HepG2 (cell line): ENCODE data around the gene PCSK6. TPM values are rescaled to one million over a fixed set of nuclear protein-coding genes. Genes with fewer than 3 reads are reported as not detected.

ENCODE experiments used
- HDAC2 ChIP-seq: sonication (generic); formaldehyde crosslinking; IDR thresholded peaks from 2 replicates; pipeline ENCODE4 v1.4.0; 2020; ENCODE audit warnings: missing genetic modification reagents
- HNRNPUL1 ChIP-seq: fragments of 200-400 bp; formaldehyde crosslinking; IDR thresholded peaks from 2 replicates; pipeline ENCODE4 v1.6.1; 2017; ENCODE audit warnings: low read depth, mild to moderate bottlenecking, low read length, moderate library complexity
- HOXA5 ChIP-seq: sonication (generic); formaldehyde crosslinking; IDR thresholded peaks from 2 replicates; pipeline ENCODE4 v1.4.0; 2020; ENCODE audit warnings: missing genetic modification reagents
- MAFK ChIP-seq, 2 experiments: IDR thresholded peaks in 1 of 2; conservative IDR thresholded peaks in 1 of 2; 2 replicates each; pipeline ENCODE4 v1.6.1; 2011; ENCODE audit warnings: improper control_type of control experiment in 2 of 2, low read length in 2 of 2
- NFKB2 ChIP-seq: sonication (generic); formaldehyde crosslinking; IDR thresholded peaks from 2 replicates; pipeline ENCODE4 v1.4.0; 2020; ENCODE audit warnings: missing genetic modification reagents, borderline replicate concordance
- NFYC ChIP-seq: IDR thresholded peaks from 2 replicates; pipeline ENCODE4 v1.6.1; 2016; ENCODE audit warnings: missing genetic modification reagents, missing compliant biosample characterization
- RFX3 ChIP-seq: IDR thresholded peaks from 2 replicates; pipeline ENCODE4 v1.6.1; 2016; ENCODE audit warnings: missing biosample characterization, missing genetic modification reagents
- SKI ChIP-seq: fragments of 450-650 bp; IDR thresholded peaks from one replicate; pipeline ENCODE4 v1.6.1; 2018; ENCODE audit warnings: mild to moderate bottlenecking; ENCODE audit not compliant: partially characterized antibody
- SP4 ChIP-seq: sonication (generic); formaldehyde crosslinking; IDR thresholded peaks from 2 replicates; pipeline ENCODE4 v1.8.1; 2023; ENCODE audit warnings: mild to moderate bottlenecking, missing genetic modification reagents
- TSC22D2 ChIP-seq: sonication (generic); formaldehyde crosslinking; IDR thresholded peaks from 2 replicates; pipeline ENCODE4 v1.5.1; 2020; ENCODE audit warnings: missing genetic modification reagents, mild to moderate bottlenecking, borderline replicate concordance
- YEATS2 ChIP-seq: sonication (generic); formaldehyde crosslinking; IDR thresholded peaks from 2 replicates; pipeline ENCODE4 v1.4.0; 2020; ENCODE audit warnings: missing genetic modification reagents, borderline replicate concordance
- ZMYM3 ChIP-seq: sonication (generic); formaldehyde crosslinking; IDR thresholded peaks from 2 replicates; pipeline ENCODE4 v1.5.1; 2020; ENCODE audit warnings: mild to moderate bottlenecking, missing genetic modification reagents
- ZNF207 ChIP-seq: fragments of 450-650 bp; IDR thresholded peaks from 2 replicates; pipeline ENCODE4 v1.6.1; 2016; ENCODE audit warnings: antibody characterized with exemption, borderline replicate concordance
- ZNF34 ChIP-seq: sonication (generic); formaldehyde crosslinking; IDR thresholded peaks from 2 replicates; pipeline ENCODE4 v1.4.0; 2020; ENCODE audit warnings: mild to moderate bottlenecking, missing genetic modification reagents, borderline replicate concordance
- ZNF761 ChIP-seq: sonication (generic); formaldehyde crosslinking; conservative IDR thresholded peaks from 2 replicates; pipeline ENCODE4 v1.4.0; 2020; ENCODE audit warnings: mild to moderate bottlenecking, missing genetic modification reagents
- ZNF775 ChIP-seq: sonication (generic); formaldehyde crosslinking; IDR thresholded peaks from 2 replicates; pipeline ENCODE4 v1.4.0; 2020; ENCODE audit warnings: missing genetic modification reagents, mild to moderate bottlenecking, moderate library complexity, borderline replicate concordance
- polyA plus RNA-seq, 8 experiments: library from polyadenylated mRNA; depleted of rRNA in 3 of 8; stranded (reverse) in 7 of 8; unstranded in 1 of 8; fragments of >200 nt; fragmentation: Illumina TruSeq in 4 of 8; extraction: Trizol in 4 of 8; gene quantifications; 2 replicates each; pipeline versions ENCODE4 v1.2.1 to v1.2.3, GENCODE V29; 2011 to 2016; ENCODE audit warnings: low read depth in 4 of 8, missing spikeins in 1 of 8, mixed read lengths in 1 of 8; ENCODE audit not compliant: insufficient read depth in 1 of 8
- total RNA-seq, 5 experiments: library from RNA; depleted of rRNA; stranded (reverse); fragments of >200 nt; fragmentation: Illumina TruSeq; extraction: Trizol; gene quantifications; 2 replicates each; pipeline ENCODE4 v1.2.3, GENCODE V29; 2016; ENCODE audit warnings: low read depth in 1 of 5
- TF ChIP-seq, protein P1 (sequence below): sonication (generic); formaldehyde crosslinking; IDR thresholded peaks from 2 replicates; pipeline ENCODE4 v1.4.0; 2020; ENCODE audit warnings: missing genetic modification reagents
- TF ChIP-seq, protein P2 (sequence below): fragments of 450-650 bp; IDR thresholded peaks from 2 replicates; pipeline ENCODE4 v1.6.1; 2016
- TF ChIP-seq, protein P3 (sequence below): sonication (generic); formaldehyde crosslinking; IDR thresholded peaks from 2 replicates; pipeline ENCODE4 v1.9.0; 2021; ENCODE audit warnings: mild to moderate bottlenecking, missing genetic modification reagents
- TF ChIP-seq, protein P4 (sequence below): fragments of 450-650 bp; IDR thresholded peaks from 2 replicates; pipeline ENCODE4 v1.6.1; 2017; ENCODE audit warnings: mild to moderate bottlenecking

The PCSK6 gene
- total and polyA plus RNA-seq, 2 of the 13 experiments (the other 11 are each of a cell fraction or from before 2014, with no cell fraction given), result 56.5 to 155 TPM

DNA sequence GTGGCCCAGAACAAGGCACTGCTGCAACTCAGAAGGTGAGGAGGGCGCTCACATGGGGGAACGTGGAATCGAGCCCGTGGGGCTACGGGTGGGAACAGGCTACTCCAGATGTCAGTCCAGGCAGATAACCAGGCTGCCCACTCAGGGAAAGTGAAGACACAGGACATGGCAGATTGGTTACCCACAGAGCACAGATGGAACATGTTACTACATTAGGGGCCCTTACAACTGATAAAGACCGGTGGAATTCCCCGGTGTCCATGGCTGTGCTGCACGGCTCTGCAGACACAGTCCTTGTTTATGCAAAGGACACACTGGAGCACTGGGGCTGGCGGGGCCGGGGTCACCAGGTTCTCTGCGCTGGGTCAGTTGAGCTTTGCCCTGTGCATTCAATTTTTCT lies 36.9 kb downstream of the PCSK6 start (continued):
- TF ChIP-seq, protein P1, sequence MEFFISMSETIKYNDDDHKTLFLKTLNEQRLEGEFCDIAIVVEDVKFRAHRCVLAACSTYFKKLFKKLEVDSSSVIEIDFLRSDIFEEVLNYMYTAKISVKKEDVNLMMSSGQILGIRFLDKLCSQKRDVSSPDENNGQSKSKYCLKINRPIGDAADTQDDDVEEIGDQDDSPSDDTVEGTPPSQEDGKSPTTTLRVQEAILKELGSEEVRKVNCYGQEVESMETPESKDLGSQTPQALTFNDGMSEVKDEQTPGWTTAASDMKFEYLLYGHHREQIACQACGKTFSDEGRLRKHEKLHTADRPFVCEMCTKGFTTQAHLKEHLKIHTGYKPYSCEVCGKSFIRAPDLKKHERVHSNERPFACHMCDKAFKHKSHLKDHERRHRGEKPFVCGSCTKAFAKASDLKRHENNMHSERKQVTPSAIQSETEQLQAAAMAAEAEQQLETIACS (CRISPR knock-in tag), result no peak
- TF ChIP-seq TSC22D2 (no peak), HDAC2 (CRISPR knock-in tag) (peak; percentile 40; the same call in 1 of the 2 replicates), NFKB2 (0 out of 2 replicates have a peak, but pooled peaks have one; percentile 11), SKI (peak; percentile 28), SP4 (no peak), ZNF775 (CRISPR knock-in tag) (no peak), ZNF207 (no peak), RFX3 (CRISPR knock-in tag) (no peak), ZNF761 (CRISPR knock-in tag) (no peak), ZNF34 (CRISPR knock-in tag) (no peak), HNRNPUL1 (no peak), HOXA5 (CRISPR knock-in tag) (no peak), YEATS2 (CRISPR knock-in tag) (no peak), ZMYM3 (CRISPR knock-in tag) (no peak), MAFK (conservative IDR thresholded peaks at IDR 0.05 in 1 of 2, IDR thresholded peaks at IDR 0.05 in 1 of 2; ENCODE audit: low read length in 2 of 2) (no peak), NFYC (no peak)
- TF ChIP-seq, protein P2, sequence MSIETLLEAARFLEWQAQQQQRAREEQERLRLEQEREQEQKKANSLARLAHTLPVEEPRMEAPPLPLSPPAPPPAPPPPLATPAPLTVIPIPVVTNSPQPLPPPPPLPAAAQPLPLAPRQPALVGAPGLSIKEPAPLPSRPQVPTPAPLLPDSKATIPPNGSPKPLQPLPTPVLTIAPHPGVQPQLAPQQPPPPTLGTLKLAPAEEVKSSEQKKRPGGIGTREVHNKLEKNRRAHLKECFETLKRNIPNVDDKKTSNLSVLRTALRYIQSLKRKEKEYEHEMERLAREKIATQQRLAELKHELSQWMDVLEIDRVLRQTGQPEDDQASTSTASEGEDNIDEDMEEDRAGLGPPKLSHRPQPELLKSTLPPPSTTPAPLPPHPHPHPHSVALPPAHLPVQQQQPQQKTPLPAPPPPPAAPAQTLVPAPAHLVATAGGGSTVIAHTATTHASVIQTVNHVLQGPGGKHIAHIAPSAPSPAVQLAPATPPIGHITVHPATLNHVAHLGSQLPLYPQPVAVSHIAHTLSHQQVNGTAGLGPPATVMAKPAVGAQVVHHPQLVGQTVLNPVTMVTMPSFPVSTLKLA, result no peak
- TF ChIP-seq, protein P3, sequence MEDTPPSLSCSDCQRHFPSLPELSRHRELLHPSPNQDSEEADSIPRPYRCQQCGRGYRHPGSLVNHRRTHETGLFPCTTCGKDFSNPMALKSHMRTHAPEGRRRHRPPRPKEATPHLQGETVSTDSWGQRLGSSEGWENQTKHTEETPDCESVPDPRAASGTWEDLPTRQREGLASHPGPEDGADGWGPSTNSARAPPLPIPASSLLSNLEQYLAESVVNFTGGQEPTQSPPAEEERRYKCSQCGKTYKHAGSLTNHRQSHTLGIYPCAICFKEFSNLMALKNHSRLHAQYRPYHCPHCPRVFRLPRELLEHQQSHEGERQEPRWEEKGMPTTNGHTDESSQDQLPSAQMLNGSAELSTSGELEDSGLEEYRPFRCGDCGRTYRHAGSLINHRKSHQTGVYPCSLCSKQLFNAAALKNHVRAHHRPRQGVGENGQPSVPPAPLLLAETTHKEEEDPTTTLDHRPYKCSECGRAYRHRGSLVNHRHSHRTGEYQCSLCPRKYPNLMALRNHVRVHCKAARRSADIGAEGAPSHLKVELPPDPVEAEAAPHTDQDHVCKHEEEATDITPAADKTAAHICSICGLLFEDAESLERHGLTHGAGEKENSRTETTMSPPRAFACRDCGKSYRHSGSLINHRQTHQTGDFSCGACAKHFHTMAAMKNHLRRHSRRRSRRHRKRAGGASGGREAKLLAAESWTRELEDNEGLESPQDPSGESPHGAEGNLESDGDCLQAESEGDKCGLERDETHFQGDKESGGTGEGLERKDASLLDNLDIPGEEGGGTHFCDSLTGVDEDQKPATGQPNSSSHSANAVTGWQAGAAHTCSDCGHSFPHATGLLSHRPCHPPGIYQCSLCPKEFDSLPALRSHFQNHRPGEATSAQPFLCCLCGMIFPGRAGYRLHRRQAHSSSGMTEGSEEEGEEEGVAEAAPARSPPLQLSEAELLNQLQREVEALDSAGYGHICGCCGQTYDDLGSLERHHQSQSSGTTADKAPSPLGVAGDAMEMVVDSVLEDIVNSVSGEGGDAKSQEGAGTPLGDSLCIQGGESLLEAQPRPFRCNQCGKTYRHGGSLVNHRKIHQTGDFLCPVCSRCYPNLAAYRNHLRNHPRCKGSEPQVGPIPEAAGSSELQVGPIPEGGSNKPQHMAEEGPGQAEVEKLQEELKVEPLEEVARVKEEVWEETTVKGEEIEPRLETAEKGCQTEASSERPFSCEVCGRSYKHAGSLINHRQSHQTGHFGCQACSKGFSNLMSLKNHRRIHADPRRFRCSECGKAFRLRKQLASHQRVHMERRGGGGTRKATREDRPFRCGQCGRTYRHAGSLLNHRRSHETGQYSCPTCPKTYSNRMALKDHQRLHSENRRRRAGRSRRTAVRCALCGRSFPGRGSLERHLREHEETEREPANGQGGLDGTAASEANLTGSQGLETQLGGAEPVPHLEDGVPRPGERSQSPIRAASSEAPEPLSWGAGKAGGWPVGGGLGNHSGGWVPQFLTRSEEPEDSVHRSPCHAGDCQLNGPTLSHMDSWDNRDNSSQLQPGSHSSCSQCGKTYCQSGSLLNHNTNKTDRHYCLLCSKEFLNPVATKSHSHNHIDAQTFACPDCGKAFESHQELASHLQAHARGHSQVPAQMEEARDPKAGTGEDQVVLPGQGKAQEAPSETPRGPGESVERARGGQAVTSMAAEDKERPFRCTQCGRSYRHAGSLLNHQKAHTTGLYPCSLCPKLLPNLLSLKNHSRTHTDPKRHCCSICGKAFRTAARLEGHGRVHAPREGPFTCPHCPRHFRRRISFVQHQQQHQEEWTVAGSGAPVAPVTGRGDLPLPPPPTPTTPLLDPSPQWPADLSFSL (CRISPR knock-in tag), result no peak
- TF ChIP-seq, protein P4, sequence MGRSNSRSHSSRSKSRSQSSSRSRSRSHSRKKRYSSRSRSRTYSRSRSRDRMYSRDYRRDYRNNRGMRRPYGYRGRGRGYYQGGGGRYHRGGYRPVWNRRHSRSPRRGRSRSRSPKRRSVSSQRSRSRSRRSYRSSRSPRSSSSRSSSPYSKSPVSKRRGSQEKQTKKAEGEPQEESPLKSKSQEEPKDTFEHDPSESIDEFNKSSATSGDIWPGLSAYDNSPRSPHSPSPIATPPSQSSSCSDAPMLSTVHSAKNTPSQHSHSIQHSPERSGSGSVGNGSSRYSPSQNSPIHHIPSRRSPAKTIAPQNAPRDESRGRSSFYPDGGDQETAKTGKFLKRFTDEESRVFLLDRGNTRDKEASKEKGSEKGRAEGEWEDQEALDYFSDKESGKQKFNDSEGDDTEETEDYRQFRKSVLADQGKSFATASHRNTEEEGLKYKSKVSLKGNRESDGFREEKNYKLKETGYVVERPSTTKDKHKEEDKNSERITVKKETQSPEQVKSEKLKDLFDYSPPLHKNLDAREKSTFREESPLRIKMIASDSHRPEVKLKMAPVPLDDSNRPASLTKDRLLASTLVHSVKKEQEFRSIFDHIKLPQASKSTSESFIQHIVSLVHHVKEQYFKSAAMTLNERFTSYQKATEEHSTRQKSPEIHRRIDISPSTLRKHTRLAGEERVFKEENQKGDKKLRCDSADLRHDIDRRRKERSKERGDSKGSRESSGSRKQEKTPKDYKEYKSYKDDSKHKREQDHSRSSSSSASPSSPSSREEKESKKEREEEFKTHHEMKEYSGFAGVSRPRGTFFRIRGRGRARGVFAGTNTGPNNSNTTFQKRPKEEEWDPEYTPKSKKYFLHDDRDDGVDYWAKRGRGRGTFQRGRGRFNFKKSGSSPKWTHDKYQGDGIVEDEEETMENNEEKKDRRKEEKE, result no peak
